GM12878 (cell line): Measurements from ENCODE around the gene ARFIP1.

Experiments used
- BACH1 ChIP-seq: fragments of 450-650 bp; IDR thresholded peaks from 2 replicates; pipeline ENCODE4 v1.6.1; 2017; ENCODE audit warnings: mild to moderate bottlenecking, borderline replicate concordance
- TF ChIP-seq, protein P1 (sequence below): IDR thresholded peaks from 2 replicates; pipeline ENCODE4 v1.6.1; 2011; ENCODE audit warnings: low read depth, low read length, improper control_type of control experiment, borderline replicate concordance

DNA sequence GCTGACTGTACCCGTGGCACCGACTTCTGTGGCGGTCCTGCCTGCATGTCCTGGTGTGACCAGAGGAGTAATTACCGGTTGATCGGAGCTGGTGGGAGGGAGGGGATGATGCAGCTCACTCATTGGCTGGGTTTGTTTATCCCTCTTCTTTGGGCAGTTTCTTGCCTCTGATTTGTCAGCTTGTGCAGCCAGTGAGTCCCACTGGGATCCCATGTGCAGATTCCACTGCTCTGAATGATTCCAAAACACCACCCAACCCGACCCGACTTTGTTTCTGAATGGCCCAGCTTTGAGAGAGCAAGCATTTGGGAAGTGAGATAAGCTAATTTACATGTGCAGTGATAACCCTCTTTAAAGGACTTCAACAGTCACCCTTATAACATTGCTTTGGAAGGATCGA, 170.2 kb downstream of the ARFIP1 start:
- TF ChIP-seq BACH1: no peak
- TF ChIP-seq, protein P1, sequence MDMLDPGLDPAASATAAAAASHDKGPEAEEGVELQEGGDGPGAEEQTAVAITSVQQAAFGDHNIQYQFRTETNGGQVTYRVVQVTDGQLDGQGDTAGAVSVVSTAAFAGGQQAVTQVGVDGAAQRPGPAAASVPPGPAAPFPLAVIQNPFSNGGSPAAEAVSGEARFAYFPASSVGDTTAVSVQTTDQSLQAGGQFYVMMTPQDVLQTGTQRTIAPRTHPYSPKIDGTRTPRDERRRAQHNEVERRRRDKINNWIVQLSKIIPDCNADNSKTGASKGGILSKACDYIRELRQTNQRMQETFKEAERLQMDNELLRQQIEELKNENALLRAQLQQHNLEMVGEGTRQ: no peak
